Superior temporal gyrus (tissue), 1 donor: ENCODE results near the gene PAPSS2.
"Not testable (repeated sequence)": the region's sequence is repeated elsewhere in the genome, so short reads cannot be mapped to it uniquely, and the experiment has no call there.

Experiments
- DNase-seq: peaks from one replicate; pipeline ENCODE4 v3.0.0-alpha.2; 2016; ENCODE audit errors: extremely low spot score

The PAPSS2 gene

GRCh38 chr10:87705339-87705738, 45.7 kb downstream of the PAPSS2 start:
- DNase-seq: no peak

- DNase-seq: no peak
Observed at GRCh38 chr10:87706731-87707130, 47.1 kb downstream of the PAPSS2 start.

- DNase-seq: no peak
Observed at GRCh38 chr10:87707254-87707653, 47.6 kb downstream of the PAPSS2 start.

- no peak for DNase-seq
Observed at GRCh38 chr10:87712913-87713616, 53.4 kb downstream of the PAPSS2 start.

- no peak for DNase-seq
Observed at GRCh38 chr10:87713707-87714106, 54.0 kb downstream of the PAPSS2 start.

- DNase-seq: no peak
Observed at GRCh38 chr10:87715552-87716347, 56.1 kb downstream of the PAPSS2 start.

- no peak for DNase-seq
Observed at GRCh38 chr10:87716348-87716670, 56.6 kb downstream of the PAPSS2 start.

- no peak for DNase-seq
Observed at GRCh38 chr10:87720665-87721064, 61.0 kb downstream of the PAPSS2 start.

- no peak for DNase-seq
Observed at GRCh38 chr10:87721781-87722180, 62.1 kb downstream of the PAPSS2 start.

GRCh38 chr10:87722716-87723115, 63.0 kb downstream of the PAPSS2 start:
- no peak for DNase-seq

GRCh38 chr10:87723500-87723899, 63.8 kb downstream of the PAPSS2 start:
- DNase-seq: no peak

- no peak for DNase-seq
Observed at GRCh38 chr10:87724789-87725188, 65.1 kb downstream of the PAPSS2 start.

GRCh38 chr10:87729940-87730339, 70.3 kb downstream of the PAPSS2 start:
- no peak for DNase-seq

GRCh38 chr10:87733081-87733480, 73.4 kb downstream of the PAPSS2 start:
- no peak for DNase-seq

GRCh38 chr10:87734987-87735827, 75.5 kb downstream of the PAPSS2 start:
- DNase-seq: peak; percentile 67

- not testable (repeated sequence) for DNase-seq
Observed at GRCh38 chr10:87738253-87738652, 78.6 kb downstream of the PAPSS2 start.

- DNase-seq: no peak
Observed at GRCh38 chr10:87739703-87740102, 80.0 kb downstream of the PAPSS2 start.

- no peak for DNase-seq
Observed at GRCh38 chr10:87740254-87740655, 80.6 kb downstream of the PAPSS2 start.

GRCh38 chr10:87742992-87743610, 83.4 kb downstream of the PAPSS2 start:
- not testable (repeated sequence) for DNase-seq

GRCh38 chr10:87744606-87745005, 84.9 kb downstream of the PAPSS2 start:
- DNase-seq: no peak

- DNase-seq: no peak
Observed at GRCh38 chr10:87746911-87747310, 87.2 kb downstream of the PAPSS2 start.

- DNase-seq: not testable (repeated sequence)
Observed at GRCh38 chr10:87748244-87748643, 88.6 kb downstream of the PAPSS2 start.
